Activated CD8-positive, alpha-beta T cell treated with anti-CD3 and anti-CD28 coated beads for 36 hours (primary cell): ENCODE measurements around the gene PROB1. TPM values are rescaled to one million over a fixed set of nuclear protein-coding genes. Genes with fewer than 3 reads are reported as not detected.
"Not testable (repeated sequence)": the region's sequence is repeated elsewhere in the genome, so short reads cannot be mapped to it uniquely, and the experiment has no call there.

Experiments used
- ATAC-seq: fragments of 200-7000 bp; cut with Tn5 transposase; one replicate; pipeline ENCODE4 v1.10.0; 2021; ENCODE audit warnings: mild to moderate bottlenecking, moderate library complexity
- CTCF ChIA-PET: fragments of 350-600 bp; sonication (Branson Sonifier 250); formaldehyde crosslinking; loops from one replicate; lab custom pipeline; 2021; ENCODE audit warnings: antibody characterized with exemption; lab: Charles Lee
- POLR2A ChIA-PET: fragments of 350-600 bp; sonication (Branson Sonifier 250); formaldehyde crosslinking; loops from one replicate; lab custom pipeline; 2021; ENCODE audit warnings: antibody characterized with exemption; lab: Charles Lee
- DNase-seq: peaks from one replicate; pipeline ENCODE4 v3.0.0-alpha.2; 2020
- H3K27ac Mint-ChIP-seq: one replicate; pipeline ENCODE4 v1.8.0; 2021; ENCODE audit warnings: mild to moderate bottlenecking, mixed read lengths
- H3K27me3 Mint-ChIP-seq: one replicate; pipeline ENCODE4 v1.8.0; 2021; ENCODE audit warnings: mixed read lengths
- H3K36me3 Mint-ChIP-seq: one replicate; pipeline ENCODE4 v1.8.0; 2021; ENCODE audit warnings: low read depth, mixed read lengths
- H3K4me1 Mint-ChIP-seq: one replicate; pipeline ENCODE4 v1.8.0; 2021; ENCODE audit warnings: low read depth, mixed read lengths
- H3K4me3 Mint-ChIP-seq: one replicate; pipeline ENCODE4 v1.8.0; 2021; ENCODE audit warnings: mild to moderate bottlenecking, moderate library complexity, mixed read lengths
- H3K9me3 Mint-ChIP-seq: one replicate; pipeline ENCODE4 v1.8.0; 2021; ENCODE audit warnings: mixed read lengths
- intact Hi-C: fragments of 100-400 bp; cut with micrococcal nuclease; formaldehyde crosslinking; loops from one replicate; pipeline ENCODE4 v1.10.0; 2022
- total RNA-seq, 2 experiments: library from RNA; stranded (reverse); gene quantifications; one replicate each; pipeline ENCODE4 v1.2.3, GENCODE V29; 2021
- TF ChIP-seq, protein P1 (sequence below): fragments of 200-600 bp; IDR thresholded peaks from one replicate; pipeline ENCODE4 v1.8.0; 2022; ENCODE audit warnings: antibody characterized with exemption, mild to moderate bottlenecking

Gene PROB1
- total RNA-seq, 2 experiments from 2014 or later: 3.9 to 4.1 TPM

DNA sequence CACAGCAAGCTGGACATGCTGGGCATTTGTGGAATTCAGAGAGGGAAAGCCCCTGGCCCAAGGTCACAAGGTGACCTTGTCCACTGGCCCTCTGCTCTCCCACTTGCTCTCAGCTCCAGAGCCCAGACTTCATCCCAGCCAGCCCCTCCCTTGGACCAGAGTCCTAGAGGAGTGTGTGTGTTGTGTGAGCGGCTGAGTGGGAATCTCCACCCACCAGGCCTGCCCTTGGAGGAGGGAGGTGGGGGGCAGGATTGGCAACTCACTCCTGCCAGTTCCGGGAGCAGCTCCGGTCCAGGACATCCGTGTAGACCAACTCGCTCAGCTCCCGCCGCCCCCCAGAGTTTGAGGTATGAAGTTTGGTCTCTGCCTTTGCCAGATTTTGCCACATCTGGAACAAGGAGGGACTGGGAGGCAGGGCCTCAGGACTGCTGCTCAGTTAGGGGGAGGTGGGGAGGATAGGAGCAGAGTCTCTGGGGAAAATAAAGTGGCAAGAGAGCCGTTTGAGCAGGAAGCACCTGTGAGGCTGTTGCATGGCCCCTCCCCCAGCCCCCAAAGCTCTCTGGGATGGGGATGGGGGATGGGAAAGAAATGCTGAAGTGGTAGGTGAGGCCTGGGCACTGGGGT, 6.6 kb downstream of the PROB1 start:
- TF ChIP-seq, protein P1, sequence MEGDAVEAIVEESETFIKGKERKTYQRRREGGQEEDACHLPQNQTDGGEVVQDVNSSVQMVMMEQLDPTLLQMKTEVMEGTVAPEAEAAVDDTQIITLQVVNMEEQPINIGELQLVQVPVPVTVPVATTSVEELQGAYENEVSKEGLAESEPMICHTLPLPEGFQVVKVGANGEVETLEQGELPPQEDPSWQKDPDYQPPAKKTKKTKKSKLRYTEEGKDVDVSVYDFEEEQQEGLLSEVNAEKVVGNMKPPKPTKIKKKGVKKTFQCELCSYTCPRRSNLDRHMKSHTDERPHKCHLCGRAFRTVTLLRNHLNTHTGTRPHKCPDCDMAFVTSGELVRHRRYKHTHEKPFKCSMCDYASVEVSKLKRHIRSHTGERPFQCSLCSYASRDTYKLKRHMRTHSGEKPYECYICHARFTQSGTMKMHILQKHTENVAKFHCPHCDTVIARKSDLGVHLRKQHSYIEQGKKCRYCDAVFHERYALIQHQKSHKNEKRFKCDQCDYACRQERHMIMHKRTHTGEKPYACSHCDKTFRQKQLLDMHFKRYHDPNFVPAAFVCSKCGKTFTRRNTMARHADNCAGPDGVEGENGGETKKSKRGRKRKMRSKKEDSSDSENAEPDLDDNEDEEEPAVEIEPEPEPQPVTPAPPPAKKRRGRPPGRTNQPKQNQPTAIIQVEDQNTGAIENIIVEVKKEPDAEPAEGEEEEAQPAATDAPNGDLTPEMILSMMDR: no peak
- peak overlapping the region; percentile 45 for H3K4me3 Mint-ChIP-seq
- peaks cover 17% of the 10 kb centered on the region for H3K36me3 Mint-ChIP-seq
- no peaks in the 10 kb centered on the region for H3K27me3 Mint-ChIP-seq
- no peak for ATAC-seq
- POLR2A ChIA-PET: interaction anchor here (0.5 to 6.3 kb wide), 3 partner anchors 15 to 53 kb away, joined by 3 to 49 read pairs (median 3); partner anchors contain the start of gene PAIP2
- DNase-seq: no peak
- H3K9me3 Mint-ChIP-seq: no peaks in the 10 kb centered on the region
- CTCF ChIA-PET: interaction anchor here (1.4 to 2.2 kb wide), 2 partner anchors 14 to 121 kb away, joined by 3 to 8 read pairs; no protein-coding TSS in a partner anchor
- intact Hi-C loops: no loop called here
- peak overlapping the region; percentile 2 for H3K27ac Mint-ChIP-seq
- H3K4me1 Mint-ChIP-seq: peaks cover 65% of the 10 kb centered on the region

DNA sequence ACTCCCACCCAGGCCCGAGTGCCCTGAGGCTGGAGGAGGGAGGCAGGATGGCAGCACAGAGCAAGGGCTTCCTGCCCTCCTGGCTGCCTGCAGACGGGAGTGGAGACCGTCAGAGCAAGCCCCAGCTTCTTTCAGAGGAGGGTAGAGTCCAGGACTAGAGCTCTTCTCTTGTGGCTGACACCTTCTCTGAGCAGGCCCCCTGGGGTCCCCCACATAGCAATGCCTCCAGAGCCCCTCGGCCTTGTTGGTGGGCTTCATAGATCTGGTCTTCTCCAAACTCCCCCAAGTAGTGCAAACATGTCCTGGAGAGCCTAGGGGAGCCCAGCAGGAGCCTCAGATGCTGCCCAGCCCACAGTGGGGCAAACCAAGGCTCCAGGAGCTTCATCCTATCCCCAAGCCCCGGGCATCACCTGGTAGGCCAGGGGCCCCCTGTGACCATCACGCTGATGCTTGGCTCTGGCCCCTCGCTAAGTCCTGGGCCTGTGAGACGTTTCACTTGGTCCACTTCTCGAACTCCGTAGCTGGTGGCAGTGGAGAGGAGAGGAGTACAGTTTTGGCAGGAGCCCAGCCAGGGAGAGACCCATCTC, 7.2 kb downstream of the PROB1 start:
- H3K27me3 Mint-ChIP-seq: no peaks in the 10 kb centered on the region

DNA sequence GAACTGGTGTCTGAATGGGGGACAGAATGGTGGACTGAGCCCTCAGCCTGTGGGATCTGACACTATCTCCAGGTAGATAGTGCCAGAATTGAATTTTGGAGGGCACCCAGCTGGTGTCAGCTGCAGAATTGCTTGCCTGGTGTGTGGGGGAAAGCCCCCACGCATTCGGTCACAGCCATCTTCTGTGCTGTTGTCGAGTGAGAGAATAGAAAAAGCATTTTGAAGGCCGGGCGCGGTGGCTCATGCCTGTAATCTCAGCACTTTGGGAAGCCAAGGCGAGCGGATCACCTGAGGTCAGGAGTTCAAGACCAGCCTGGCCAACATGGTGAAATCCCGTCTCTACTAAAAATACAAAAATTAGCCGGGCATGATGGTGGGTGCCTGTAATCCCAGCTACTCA, 7.9 kb downstream of the PROB1 start:
- not testable (repeated sequence) for H3K27ac Mint-ChIP-seq
- POLR2A ChIA-PET: interaction anchor here (1.7 to 6.3 kb wide), 2 partner anchors 41 to 46 kb away, joined by 4 to 49 read pairs; partner anchors contain the start of gene PAIP2

More for the DNA sequence above, 7.2 kb downstream of the PROB1 start:
- H3K9me3 Mint-ChIP-seq: no peaks in the 10 kb centered on the region
- H3K4me3 Mint-ChIP-seq: peak overlapping the region; percentile 45
- no peak for ATAC-seq
- ChIA-PET CTCF (interaction anchor here (0.7 to 2.2 kb wide), 5 partner anchors 14 to 121 kb away, joined by 3 to 8 read pairs (median 4); no protein-coding TSS in a partner anchor), POLR2A (interaction anchor here (0.5 to 6.3 kb wide), 3 partner anchors 15 to 53 kb away, joined by 3 to 49 read pairs (median 3); partner anchors contain the start of gene PAIP2)
- TF ChIP-seq, protein P1: no peak
- intact Hi-C loops: no loop called here
- H3K36me3 Mint-ChIP-seq: peaks cover 14% of the 10 kb centered on the region
- H3K4me1 Mint-ChIP-seq: peaks cover 65% of the 10 kb centered on the region
- DNase-seq: no peak
- H3K27ac Mint-ChIP-seq: peak overlapping the region; percentile 2

DNA sequence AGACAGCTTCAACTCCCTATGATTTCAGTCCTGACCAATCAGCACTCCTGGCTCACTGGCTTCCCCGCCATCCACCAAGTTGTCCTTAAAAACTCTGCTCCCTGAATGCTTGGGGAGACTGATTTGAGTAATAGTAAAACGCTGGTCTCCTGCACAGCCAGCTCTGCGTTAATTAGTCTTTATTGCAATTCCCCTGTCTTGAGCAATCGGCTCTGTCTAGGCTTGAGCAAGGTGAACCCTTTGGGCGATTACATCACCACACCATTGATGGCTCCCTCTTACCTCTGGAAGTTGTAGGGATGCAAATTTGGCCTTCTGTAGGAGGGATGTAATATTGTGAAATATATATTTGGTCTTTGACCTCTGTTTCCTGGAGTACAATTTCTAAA, 8.9 kb downstream of the PROB1 start:
- Mint-ChIP-seq H3K27ac (no peak overlapping the region), H3K4me1 (peaks cover 57% of the 10 kb centered on the region), H3K9me3 (no peaks in the 10 kb centered on the region), H3K36me3 (peaks cover 7% of the 10 kb centered on the region), H3K27me3 (no peaks in the 10 kb centered on the region), H3K4me3 (no peak overlapping the region)
- ChIA-PET CTCF (interaction anchor here (1.0 to 1.8 kb wide), 3 partner anchors 12 to 17 kb away, joined by 3 to 6 read pairs (median 4); no protein-coding TSS in a partner anchor), POLR2A (interaction anchor here (1.7 to 6.3 kb wide), 2 partner anchors 40 to 45 kb away, joined by 4 to 49 read pairs; partner anchors contain the start of gene PAIP2)
- TF ChIP-seq, protein P1: no peak
- intact Hi-C loops: no loop called here
- DNase-seq (no peak), ATAC-seq (no peak)

More for the DNA sequence above, 7.9 kb downstream of the PROB1 start:
- H3K9me3 Mint-ChIP-seq, H3K27me3 Mint-ChIP-seq, ATAC-seq, DNase-seq, intact Hi-C loops, H3K4me3 Mint-ChIP-seq: not testable (repeated sequence)
- Mint-ChIP-seq H3K4me1 (peaks cover 65% of the 10 kb centered on the region), H3K36me3 (peaks cover 14% of the 10 kb centered on the region)
- CTCF ChIA-PET: interaction anchor here (0.7 to 1.8 kb wide), 4 partner anchors 13 to 40 kb away, joined by 3 to 6 read pairs (median 4); no protein-coding TSS in a partner anchor
